OCI-LY3 (cell line): ENCODE results near the gene CDR2.
"Not testable (repeated sequence)": the region's sequence is repeated elsewhere in the genome, so short reads cannot be mapped to it uniquely, and the experiment has no call there.

ENCODE experiments used
- H2AFZ ChIP-seq: fragments of 200-600, 300-600 bp; shearing (Covaris generic); 2 replicates; pipeline ENCODE4 v1.6.0; 2014; ENCODE audit warnings: antibody characterized with exemption, low read depth, low read length
- H3K27ac ChIP-seq: fragments of 200-600, 300-600 bp; sonication (generic); 2 replicates; pipeline ENCODE4 v1.5.1; 2014; ENCODE audit warnings: mild to moderate bottlenecking, low read length, moderate library complexity, mixed read lengths
- H3K27me3 ChIP-seq: fragments of 200-600, 300-600 bp; sonication (generic); 2 replicates; pipeline ENCODE4 v1.6.1; 2014; ENCODE audit warnings: low read depth, low read length, mixed read lengths
- H3K36me3 ChIP-seq: fragments of 200-600, 300-600 bp; sonication (generic); replicated peaks from 2 replicates; pipeline ENCODE3; 2014; ENCODE audit warnings: low read depth, low read length, mixed read lengths
- H3K4me1 ChIP-seq: fragments of 300-600, 200-600 bp; sonication (generic); 2 replicates; pipeline ENCODE4 v1.6.1; 2014; ENCODE audit warnings: low read length, mixed read lengths
- H3K4me2 ChIP-seq: fragments of 200-600, 300-600 bp; sonication (generic); 2 replicates; pipeline ENCODE4 v1.6.1; 2014; ENCODE audit warnings: low read length, mixed read lengths
- H3K4me3 ChIP-seq: fragments of 300-600, 200-600 bp; sonication (generic); 2 replicates; pipeline ENCODE4 v1.5.1; 2014; ENCODE audit warnings: antibody characterized with exemption, mild to moderate bottlenecking, low read length, moderate library complexity
- H3K79me2 ChIP-seq: fragments of 300-600, 200-600 bp; shearing (Covaris generic); 2 replicates; pipeline ENCODE4 v1.6.1; 2014; ENCODE audit warnings: mild to moderate bottlenecking, low read length, mixed read lengths
- H3K9ac ChIP-seq: fragments of 300-600, 200-600 bp; shearing (Covaris generic); 2 replicates; pipeline ENCODE4 v1.6.0; 2014; ENCODE audit warnings: mild to moderate bottlenecking, low read length, moderate library complexity
- H3K9me3 ChIP-seq: fragments of 200-600, 300-600 bp; shearing (Covaris generic); 2 replicates; pipeline ENCODE4 v1.6.1; 2014; ENCODE audit warnings: low read length, mixed read lengths; ENCODE audit not compliant: insufficient read depth
- H4K20me1 ChIP-seq: fragments of 200-600, 300-600 bp; sonication (generic); 2 replicates; pipeline ENCODE4 v1.6.1; 2016; ENCODE audit warnings: low read length, mixed read lengths; ENCODE audit not compliant: insufficient read depth
- EZH2phosphoT487 ChIP-seq: fragments of 200-600 bp; shearing (Covaris generic); IDR thresholded peaks from 2 replicates; pipeline ENCODE4 v1.6.1; 2018; ENCODE audit warnings: antibody characterized with exemption, mixed run types, low read depth
- TF ChIP-seq, protein P1 (sequence below): fragments of 200-600, 300-600 bp; sonication (generic); IDR thresholded peaks from 2 replicates; pipeline ENCODE4 v1.5.1; 2014; ENCODE audit warnings: antibody characterized with exemption, low read length, low read depth

Gene CDR2

DNA sequence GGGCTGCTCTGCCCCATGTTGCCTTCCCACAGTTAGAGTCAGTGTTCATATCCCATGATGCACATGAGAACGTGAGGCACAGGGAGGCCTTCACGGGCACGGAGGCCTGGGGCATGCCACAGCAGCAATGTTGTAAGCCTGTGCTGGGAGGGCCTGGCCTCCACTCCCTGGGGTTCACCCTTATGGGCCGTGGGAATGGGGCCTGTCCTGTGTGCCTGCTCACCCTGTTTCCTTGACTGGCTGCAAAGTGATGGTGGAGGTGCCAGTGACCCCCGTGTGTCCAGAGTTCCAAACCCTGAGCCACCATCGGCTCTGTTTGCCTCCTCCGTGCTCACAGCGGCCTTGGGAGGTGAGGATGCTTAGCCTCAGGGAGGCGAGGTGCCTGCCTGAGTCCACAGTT lies 67.6 kb downstream of the CDR2 start:
- peaks cover 56% of the 10 kb centered on the region for H3K36me3 ChIP-seq
- no peaks in the 10 kb centered on the region for H3K9me3 ChIP-seq
- H3K79me2 ChIP-seq: peaks cover 47% of the 10 kb centered on the region
- no peaks in the 10 kb centered on the region for H3K27me3 ChIP-seq
- H3K9ac ChIP-seq: no peak overlapping the region
- H3K27ac ChIP-seq: no peak overlapping the region
- H3K4me3 ChIP-seq: no peak overlapping the region
- no peak overlapping the region for H2AFZ ChIP-seq
- no peak overlapping the region for H3K4me2 ChIP-seq
- no peaks in the 10 kb centered on the region for H3K4me1 ChIP-seq
- TF ChIP-seq EZH2phosphoT487: no peak
- TF ChIP-seq, protein P1, sequence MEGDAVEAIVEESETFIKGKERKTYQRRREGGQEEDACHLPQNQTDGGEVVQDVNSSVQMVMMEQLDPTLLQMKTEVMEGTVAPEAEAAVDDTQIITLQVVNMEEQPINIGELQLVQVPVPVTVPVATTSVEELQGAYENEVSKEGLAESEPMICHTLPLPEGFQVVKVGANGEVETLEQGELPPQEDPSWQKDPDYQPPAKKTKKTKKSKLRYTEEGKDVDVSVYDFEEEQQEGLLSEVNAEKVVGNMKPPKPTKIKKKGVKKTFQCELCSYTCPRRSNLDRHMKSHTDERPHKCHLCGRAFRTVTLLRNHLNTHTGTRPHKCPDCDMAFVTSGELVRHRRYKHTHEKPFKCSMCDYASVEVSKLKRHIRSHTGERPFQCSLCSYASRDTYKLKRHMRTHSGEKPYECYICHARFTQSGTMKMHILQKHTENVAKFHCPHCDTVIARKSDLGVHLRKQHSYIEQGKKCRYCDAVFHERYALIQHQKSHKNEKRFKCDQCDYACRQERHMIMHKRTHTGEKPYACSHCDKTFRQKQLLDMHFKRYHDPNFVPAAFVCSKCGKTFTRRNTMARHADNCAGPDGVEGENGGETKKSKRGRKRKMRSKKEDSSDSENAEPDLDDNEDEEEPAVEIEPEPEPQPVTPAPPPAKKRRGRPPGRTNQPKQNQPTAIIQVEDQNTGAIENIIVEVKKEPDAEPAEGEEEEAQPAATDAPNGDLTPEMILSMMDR: no peak
- H4K20me1 ChIP-seq: peaks cover 21% of the 10 kb centered on the region

DNA sequence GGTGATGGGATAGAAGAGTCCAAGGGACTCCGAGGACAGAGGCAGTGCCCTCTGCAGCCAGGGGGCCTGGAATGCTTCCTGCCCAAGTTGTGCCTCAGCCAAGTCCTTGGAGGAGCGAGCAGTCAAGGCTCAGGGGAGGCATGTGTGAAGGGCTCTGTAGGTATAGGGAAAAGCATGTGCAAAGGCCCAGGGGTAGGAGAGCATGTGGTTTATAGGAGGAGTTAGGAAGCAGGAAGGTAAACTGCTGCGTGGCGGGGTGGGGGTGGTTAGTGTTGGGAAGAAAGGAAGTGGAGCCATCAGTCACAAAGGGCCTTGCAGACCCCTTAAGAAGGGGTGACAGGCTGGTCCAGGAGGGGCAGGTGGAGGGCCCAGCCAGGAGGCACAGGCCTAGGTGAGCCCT lies 70.0 kb downstream of the CDR2 start:
- H4K20me1 ChIP-seq: peaks cover 37% of the 10 kb centered on the region
- peaks cover 47% of the 10 kb centered on the region for H3K36me3 ChIP-seq
- H2AFZ ChIP-seq: no peak overlapping the region
- no peaks in the 10 kb centered on the region for H3K27me3 ChIP-seq
- peaks cover 70% of the 10 kb centered on the region for H3K79me2 ChIP-seq
- no peaks in the 10 kb centered on the region for H3K9me3 ChIP-seq
- no peak overlapping the region for H3K4me3 ChIP-seq
- TF ChIP-seq, protein P1: no peak
- TF ChIP-seq EZH2phosphoT487: no peak
- H3K9ac ChIP-seq: no peak overlapping the region
- no peak overlapping the region for H3K4me2 ChIP-seq
- H3K27ac ChIP-seq: no peak overlapping the region
- H3K4me1 ChIP-seq: peaks cover 7% of the 10 kb centered on the region; the same call in 1 of the 2 replicates

GRCh38 chr16:22302776-22303363 lies 71.5 kb downstream of the CDR2 start:
- H3K9ac ChIP-seq: no peak overlapping the region
- no peaks in the 10 kb centered on the region for H3K9me3 ChIP-seq
- H3K4me2 ChIP-seq: no peak overlapping the region
- H3K4me1 ChIP-seq: peaks cover 7% of the 10 kb centered on the region; the same call in 1 of the 2 replicates
- no peak overlapping the region for H2AFZ ChIP-seq
- H3K79me2 ChIP-seq: peaks cover 86% of the 10 kb centered on the region
- no peak overlapping the region for H3K27ac ChIP-seq
- H3K27me3 ChIP-seq: no peaks in the 10 kb centered on the region
- peaks cover 33% of the 10 kb centered on the region for H3K36me3 ChIP-seq
- H3K4me3 ChIP-seq: no peak overlapping the region
- TF ChIP-seq, protein P1: no peak
- TF ChIP-seq EZH2phosphoT487: no peak
- H4K20me1 ChIP-seq: peaks cover 50% of the 10 kb centered on the region

- H3K27me3 ChIP-seq, H3K9ac ChIP-seq, H3K4me1 ChIP-seq, H3K4me3 ChIP-seq, H3K9me3 ChIP-seq, H2AFZ ChIP-seq, H3K4me2 ChIP-seq, H3K27ac ChIP-seq: not testable (repeated sequence)
- Histone ChIP-seq H4K20me1 (peaks cover 54% of the 10 kb centered on the region), H3K36me3 (peaks cover 27% of the 10 kb centered on the region), H3K79me2 (peaks cover 87% of the 10 kb centered on the region)
Observed at GRCh38 chr16:22301423-22301822, 73.0 kb downstream of the CDR2 start.
